Lower lobe of right lung (tissue), 2 donors: Measurements from ENCODE around the gene YJU2. TPM values are rescaled to one million over a fixed set of nuclear protein-coding genes. Genes with fewer than 3 reads are reported as not detected.
A peak's percentile ranks its signal among the peaks of the same experiment; 100 is the strongest.
"Not testable (repeated sequence)": the region's sequence is repeated elsewhere in the genome, so short reads cannot be mapped to it uniquely, and the experiment has no call there.

Experiments
- ATAC-seq, 2 donors: fragments of 200-7000 bp; cut with Tn5 transposase; one replicate each; pipeline ENCODE4 v1.9.1; 2020 to 2022; ENCODE audit warnings: mild to moderate bottlenecking in 2 of 2, moderate library complexity in 2 of 2
- DNase-seq: peaks from one replicate; pipeline ENCODE4 v3.0.0-alpha.2; 2020
- H3K27ac ChIP-seq: fragments of 200-600 bp; one replicate; pipeline ENCODE4 v1.8.0; 2022
- H3K27me3 ChIP-seq: fragments of 200-600 bp; one replicate; pipeline ENCODE4 v1.8.0; 2022; ENCODE audit warnings: low read depth
- H3K36me3 ChIP-seq: fragments of 200-600 bp; one replicate; pipeline ENCODE4 v1.8.0; 2022; ENCODE audit warnings: mild to moderate bottlenecking
- H3K4me1 ChIP-seq: fragments of 200-600 bp; one replicate; pipeline ENCODE4 v1.8.0; 2022
- H3K4me3 ChIP-seq: fragments of 200-600 bp; one replicate; pipeline ENCODE4 v1.8.0; 2022; ENCODE audit warnings: mild to moderate bottlenecking
- H3K9me3 ChIP-seq: fragments of 200-600 bp; one replicate; pipeline ENCODE4 v1.8.0; 2022
- intact Hi-C: fragments of 100-400 bp; cut with DNase I; formaldehyde crosslinking; loops from one replicate; pipeline ENCODE4 v1.11.0; 2022
- total RNA-seq: library from RNA; stranded (reverse); fragmentation: NEBNext Ultra II Directional; extraction: Animal tissue kit (Norgen Biotek cat#: 25700); gene quantifications from one replicate; pipeline ENCODE4 v1.2.1, GENCODE V29; 2021
- TF ChIP-seq, protein P1 (sequence below): fragments of 200-600 bp; IDR thresholded peaks from one replicate; pipeline ENCODE4 v1.8.0; 2022; ENCODE audit warnings: antibody characterized with exemption, mild to moderate bottlenecking
- donor health status: DM: no; HTN: yes; CAD: no; lungs with severe emphysema.

The YJU2 gene
- total RNA-seq, 1 donor from 2014 or later: 16.7 TPM

DNA sequence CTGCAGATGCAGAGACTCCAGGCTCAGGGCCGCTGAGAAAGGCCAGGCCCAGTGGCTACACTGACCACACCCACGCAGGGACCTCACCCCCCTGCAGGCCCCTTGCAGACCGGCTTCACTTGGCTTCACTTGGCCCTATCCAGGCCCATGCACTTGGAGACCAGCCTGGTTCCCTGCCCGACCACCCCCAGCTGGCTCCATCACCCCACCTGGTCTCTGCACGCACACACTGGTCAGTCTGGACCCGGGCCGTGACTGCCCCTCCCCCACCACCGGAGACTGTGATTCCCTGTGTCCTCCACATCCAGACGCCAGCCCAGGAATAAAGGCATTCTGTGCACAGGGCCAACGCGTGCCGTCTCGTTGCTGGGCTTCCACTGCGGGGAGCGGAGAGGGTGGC is 22.4 kb upstream of the YJU2 start:
- Histone ChIP-seq H3K4me3 (no peak overlapping the region), H3K27me3 (peaks cover 6% of the 10 kb centered on the region), H3K9me3 (no peaks in the 10 kb centered on the region), H3K4me1 (peaks cover 6% of the 10 kb centered on the region), H3K27ac (no peak overlapping the region), H3K36me3 (no peaks in the 10 kb centered on the region)
- TF ChIP-seq, protein P1, sequence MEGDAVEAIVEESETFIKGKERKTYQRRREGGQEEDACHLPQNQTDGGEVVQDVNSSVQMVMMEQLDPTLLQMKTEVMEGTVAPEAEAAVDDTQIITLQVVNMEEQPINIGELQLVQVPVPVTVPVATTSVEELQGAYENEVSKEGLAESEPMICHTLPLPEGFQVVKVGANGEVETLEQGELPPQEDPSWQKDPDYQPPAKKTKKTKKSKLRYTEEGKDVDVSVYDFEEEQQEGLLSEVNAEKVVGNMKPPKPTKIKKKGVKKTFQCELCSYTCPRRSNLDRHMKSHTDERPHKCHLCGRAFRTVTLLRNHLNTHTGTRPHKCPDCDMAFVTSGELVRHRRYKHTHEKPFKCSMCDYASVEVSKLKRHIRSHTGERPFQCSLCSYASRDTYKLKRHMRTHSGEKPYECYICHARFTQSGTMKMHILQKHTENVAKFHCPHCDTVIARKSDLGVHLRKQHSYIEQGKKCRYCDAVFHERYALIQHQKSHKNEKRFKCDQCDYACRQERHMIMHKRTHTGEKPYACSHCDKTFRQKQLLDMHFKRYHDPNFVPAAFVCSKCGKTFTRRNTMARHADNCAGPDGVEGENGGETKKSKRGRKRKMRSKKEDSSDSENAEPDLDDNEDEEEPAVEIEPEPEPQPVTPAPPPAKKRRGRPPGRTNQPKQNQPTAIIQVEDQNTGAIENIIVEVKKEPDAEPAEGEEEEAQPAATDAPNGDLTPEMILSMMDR: no peak
- intact Hi-C loops: no loop called here
- ATAC-seq (no peak), DNase-seq (no peak)

DNA sequence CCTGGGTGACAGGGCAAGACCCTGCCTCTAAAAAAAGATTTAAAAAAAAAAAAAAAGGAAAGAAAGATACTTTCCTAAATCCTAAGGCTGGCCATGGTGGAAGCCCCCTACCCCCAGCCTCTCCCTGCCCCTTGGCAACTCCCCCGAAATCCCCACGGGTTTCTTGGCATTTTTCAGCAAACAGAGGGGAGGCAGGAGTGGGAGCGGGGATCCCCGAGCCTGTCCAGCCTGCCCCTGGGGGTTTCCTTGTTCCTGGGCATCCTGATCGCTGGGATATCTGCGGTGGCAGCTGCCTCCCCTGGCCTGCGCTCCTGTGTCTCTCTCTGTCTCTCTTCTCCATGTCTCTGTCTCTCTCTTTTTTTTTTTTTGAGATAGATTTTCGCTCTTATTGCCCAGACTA is 21.0 kb upstream of the YJU2 start:
- H3K27me3 ChIP-seq: peaks cover 19% of the 10 kb centered on the region
- ATAC-seq: no peak
- intact Hi-C loops: no loop called here
- H3K4me1 ChIP-seq: peaks cover 6% of the 10 kb centered on the region
- no peak for DNase-seq
- TF ChIP-seq, protein P1: no peak
- H3K9me3 ChIP-seq: no peaks in the 10 kb centered on the region
- no peaks in the 10 kb centered on the region for H3K36me3 ChIP-seq
- no peak overlapping the region for H3K4me3 ChIP-seq
- H3K27ac ChIP-seq: no peak overlapping the region

DNA sequence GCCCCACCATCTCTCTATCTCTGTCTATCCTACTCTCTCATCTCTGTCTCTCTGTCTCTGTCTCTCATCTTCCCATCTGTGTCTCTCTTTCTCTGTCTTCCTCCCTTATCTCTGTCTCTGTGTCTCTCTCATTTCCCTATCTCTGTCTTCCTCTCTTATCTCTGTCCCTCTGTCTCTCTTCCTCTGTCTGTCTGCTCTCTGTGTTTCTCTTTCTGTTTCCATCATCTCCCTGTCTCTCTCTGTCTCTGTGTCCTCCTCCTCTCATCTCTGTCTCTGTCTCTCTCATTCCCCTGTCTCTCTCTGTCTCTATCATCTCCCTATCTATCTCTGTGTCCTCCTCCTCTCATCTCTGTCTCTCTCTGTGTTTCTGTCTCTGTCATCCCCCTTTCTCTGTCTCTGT is 19.1 kb upstream of the YJU2 start:
- no peak for DNase-seq

DNA sequence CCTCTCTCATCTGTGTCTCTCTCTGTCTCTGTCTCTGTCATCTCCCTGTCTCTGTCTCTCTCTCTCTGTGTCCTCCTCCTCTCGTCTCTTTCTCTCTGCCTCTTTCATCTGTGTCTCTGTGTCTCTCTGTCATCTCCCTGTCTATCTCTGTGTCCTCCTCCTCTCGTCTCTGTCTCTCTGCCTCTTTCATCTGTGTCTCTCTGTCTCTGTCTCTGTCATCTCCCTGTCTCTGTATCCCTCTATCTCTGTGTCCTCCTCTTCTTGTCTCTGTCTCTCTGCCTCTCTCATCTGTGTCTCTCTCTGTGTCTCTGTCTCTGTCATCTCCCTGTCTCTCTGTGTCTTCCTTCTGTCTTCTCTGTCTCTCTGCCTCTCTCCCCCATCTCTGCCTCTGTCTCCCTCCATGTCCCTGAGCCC is 18.1 kb upstream of the YJU2 start:
- TF ChIP-seq, protein P1: no peak
- intact Hi-C loops: no loop called here
- Histone ChIP-seq H3K9me3 (no peaks in the 10 kb centered on the region), H3K4me3 (no peak overlapping the region), H3K4me1 (peaks cover 6% of the 10 kb centered on the region), H3K27ac (no peak overlapping the region), H3K27me3 (peaks cover 38% of the 10 kb centered on the region), H3K36me3 (no peaks in the 10 kb centered on the region)
- ATAC-seq (no peak), DNase-seq (no peak)

More for the DNA sequence above, 19.1 kb upstream of the YJU2 start:
- intact Hi-C loops: no loop called here
- ATAC-seq: no peak
- TF ChIP-seq, protein P1: no peak
- H3K36me3 ChIP-seq: no peaks in the 10 kb centered on the region
- H3K27me3 ChIP-seq: peaks cover 28% of the 10 kb centered on the region
- no peaks in the 10 kb centered on the region for H3K9me3 ChIP-seq
- H3K4me3 ChIP-seq: no peak overlapping the region
- peaks cover 6% of the 10 kb centered on the region for H3K4me1 ChIP-seq
- H3K27ac ChIP-seq: no peak overlapping the region

DNA sequence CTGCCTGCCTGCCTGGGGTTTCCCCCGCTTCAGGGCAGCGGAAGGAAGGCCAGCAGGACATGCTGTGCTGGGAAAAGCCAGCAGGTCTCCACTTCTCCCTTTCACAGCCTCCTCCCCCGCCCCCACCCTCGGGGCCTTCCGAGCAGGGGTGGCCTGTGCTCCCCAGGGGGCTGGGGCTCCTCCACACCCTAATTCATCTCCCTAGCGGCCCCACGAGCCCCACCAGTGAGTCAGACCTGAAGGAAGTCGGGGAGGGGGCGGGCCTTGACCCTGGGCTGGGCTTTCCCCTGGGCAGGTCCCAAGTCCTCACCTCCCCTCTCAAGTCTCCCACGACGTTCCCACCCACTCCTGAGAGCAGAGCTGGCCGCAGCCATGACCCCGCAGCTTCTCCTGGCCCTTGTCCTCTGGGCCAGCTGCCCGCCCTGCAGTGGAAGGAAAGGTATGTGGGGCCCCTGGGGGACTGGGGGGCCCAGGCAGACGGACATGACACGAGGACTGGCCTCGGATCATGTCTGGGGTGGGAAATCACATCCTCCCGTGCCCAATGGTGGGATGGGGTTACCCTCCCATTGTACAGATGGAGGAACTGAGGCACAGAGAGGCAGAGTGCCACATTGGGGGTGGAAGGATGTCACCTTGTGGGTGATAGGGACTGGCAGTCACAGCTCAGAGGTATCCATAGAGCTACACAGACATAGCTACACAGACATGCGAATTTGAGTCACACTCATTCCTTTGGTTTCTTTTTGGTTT is 17.5 kb upstream of the YJU2 start, which contains the start of gene EBI3:
Gene EBI3 (plus strand): TSS at position 345 of the 753 bp plus-strand sequence. CDS start 28 bp downstream, at position 373.
- no peak within 1 kb of the TSS for H3K27ac ChIP-seq
- peak; percentile 51 to 64 for ATAC-seq
- no peaks in the 10 kb centered on the region for H3K36me3 ChIP-seq
- no peak for DNase-seq
- peak within 1 kb of the TSS; percentile 1 for H3K4me3 ChIP-seq
- peaks cover 6% of the 10 kb centered on the region for H3K4me1 ChIP-seq
- intact Hi-C loops: no loop called here
- TF ChIP-seq, protein P1: no peak
- H3K9me3 ChIP-seq: no peaks in the 10 kb centered on the region
- H3K27me3 ChIP-seq: peaks cover 40% of the 10 kb centered on the region

DNA sequence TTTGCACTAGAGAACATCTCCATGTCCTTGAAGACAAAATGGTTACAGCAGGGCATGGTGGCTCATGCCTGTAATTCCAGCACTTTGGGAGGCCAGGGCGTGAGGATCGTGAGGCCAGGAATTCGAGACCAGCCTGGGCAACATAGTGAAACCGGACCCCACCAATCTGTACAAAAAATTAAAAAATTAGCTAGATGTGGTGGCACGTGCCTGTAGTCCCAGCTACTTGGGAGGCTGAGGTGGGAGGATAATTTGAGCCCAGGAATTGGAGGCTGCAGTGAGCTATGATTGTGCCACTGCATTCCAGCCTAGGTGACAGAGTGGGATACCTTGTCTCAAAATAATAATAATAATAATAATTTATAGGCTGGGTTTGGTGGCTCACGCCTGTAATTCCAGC is 16.6 kb upstream of the YJU2 start:
- DNase-seq, intact Hi-C loops, ATAC-seq, H3K9me3 ChIP-seq, H3K4me3 ChIP-seq, H3K27ac ChIP-seq, H3K4me1 ChIP-seq, H3K36me3 ChIP-seq: not testable (repeated sequence)
- peaks cover 40% of the 10 kb centered on the region for H3K27me3 ChIP-seq

DNA sequence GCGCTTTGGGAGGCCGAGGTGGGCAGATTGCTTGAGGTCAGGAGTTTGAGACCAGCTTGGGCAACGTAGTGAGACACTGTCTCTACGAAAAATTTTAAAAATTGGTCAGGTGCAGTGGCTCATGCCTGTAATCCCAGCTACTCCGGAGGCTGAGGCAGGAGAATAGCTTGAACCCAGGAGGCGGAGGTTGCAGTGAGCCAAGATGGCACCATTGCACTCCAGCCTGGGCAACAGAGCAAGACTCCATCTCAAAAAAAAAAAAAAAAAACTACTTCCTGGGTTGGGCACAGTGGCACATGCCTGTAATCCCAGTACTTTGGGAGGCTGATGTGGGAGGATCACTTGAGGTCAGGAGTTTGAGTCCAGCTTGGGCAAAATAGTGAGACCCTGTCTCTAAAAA is 15.4 kb upstream of the YJU2 start:
- H3K4me3 ChIP-seq, DNase-seq, ATAC-seq, H3K4me1 ChIP-seq, H3K9me3 ChIP-seq, H3K27ac ChIP-seq, H3K36me3 ChIP-seq, intact Hi-C loops: not testable (repeated sequence)
- peaks cover 40% of the 10 kb centered on the region for H3K27me3 ChIP-seq

DNA sequence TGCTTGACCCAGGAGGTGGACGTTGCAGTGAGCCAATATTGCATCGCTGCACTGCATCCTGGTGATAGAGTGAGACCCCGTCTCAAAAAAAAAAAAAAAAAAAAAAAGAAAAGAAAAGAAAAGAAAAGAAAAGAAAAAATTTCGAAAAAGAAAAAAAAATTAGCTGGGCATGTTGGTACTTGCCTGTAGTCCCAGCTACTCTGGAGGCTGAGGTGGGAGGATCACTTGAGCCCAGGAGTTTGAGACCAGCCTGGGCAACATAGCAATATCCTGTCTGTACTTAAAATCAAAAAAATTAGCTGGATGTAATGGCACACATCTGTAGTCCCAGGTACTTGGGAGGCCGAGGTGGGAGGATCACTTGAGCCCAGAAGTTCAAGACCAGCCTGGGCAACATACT is 14.7 kb upstream of the YJU2 start:
- H3K27me3 ChIP-seq: peaks cover 40% of the 10 kb centered on the region
- intact Hi-C loops, H3K4me3 ChIP-seq, H3K9me3 ChIP-seq, H3K36me3 ChIP-seq, H3K4me1 ChIP-seq, ATAC-seq, H3K27ac ChIP-seq, DNase-seq: not testable (repeated sequence)
